ENCODE data around the gene APCDD1L. TPM values are rescaled to one million over a fixed set of nuclear protein-coding genes. Genes with fewer than 3 reads are reported as not detected.

Gene APCDD1L
- total and polyA plus RNA-seq, 2 experiments from 2014 or later, result 0.23 TPM; not detected in 1

- H4K20me1 ChIP-seq (ENCODE audit: insufficient read depth, poor library complexity, severe bottlenecking), result no peaks in the 10 kb centered on the region
- 96% methylated on average over 14 of the region's 16 CpGs for WGBS (ENCODE audit: low lambda C conversion rate, missing lambda C conversion rate)
- H3K27me3 ChIP-seq, result no peaks in the 10 kb centered on the region
- no peaks in the 10 kb centered on the region for H3K79me2 ChIP-seq
- no peak for DNase-seq (ENCODE audit: low spot score)
- H3K4me1 ChIP-seq (ENCODE audit: insufficient read depth), result no peaks in the 10 kb centered on the region
- no peaks in the 10 kb centered on the region for H3K36me3 ChIP-seq (replicated peaks; ENCODE audit: insufficient read depth, low read depth)
- no peaks in the 10 kb centered on the region for H3K9me2 ChIP-seq (replicated peaks; ENCODE audit: insufficient read depth)
- H3K4me3 ChIP-seq, result no peak overlapping the region
- TF ChIP-seq EZH2phosphoT487 (IDR thresholded peaks at IDR 0.05; ENCODE audit: low read depth, severe bottlenecking, unreplicated experiment), result no peak
- TF ChIP-seq CTCF (IDR thresholded peaks at IDR 0.05; ENCODE audit: poor library complexity), result no peak
- no peak for TF ChIP-seq EZH2 (IDR thresholded peaks at IDR 0.05; ENCODE audit: borderline replicate concordance)
- H2AFZ ChIP-seq, result no peak overlapping the region
- no peak overlapping the region for H3K4me2 ChIP-seq
- no peak overlapping the region for H3K27ac ChIP-seq
- H3K9me3 ChIP-seq (ENCODE audit: low read depth), result no peaks in the 10 kb centered on the region
These were observed 18.0 kb downstream of the APCDD1L start for GRCh38 chr20:58497076-58497641.

- no peaks in the 10 kb centered on the region for H3K4me1 ChIP-seq (ENCODE audit: insufficient read depth)
- H3K9me2 ChIP-seq (replicated peaks; ENCODE audit: insufficient read depth), result no peaks in the 10 kb centered on the region
- no peak overlapping the region for H2AFZ ChIP-seq
- H3K9me3 ChIP-seq (ENCODE audit: low read depth), result no peaks in the 10 kb centered on the region
- no peaks in the 10 kb centered on the region for H4K20me1 ChIP-seq (ENCODE audit: insufficient read depth, poor library complexity, severe bottlenecking)
- TF ChIP-seq EZH2phosphoT487 (IDR thresholded peaks at IDR 0.05; ENCODE audit: low read depth, severe bottlenecking, unreplicated experiment), result no peak
- no peak for TF ChIP-seq CTCF (IDR thresholded peaks at IDR 0.05; ENCODE audit: poor library complexity)
- TF ChIP-seq EZH2 (IDR thresholded peaks at IDR 0.05; ENCODE audit: borderline replicate concordance), result no peak
- no peak for DNase-seq (ENCODE audit: low spot score)
- no peak overlapping the region for H3K27ac ChIP-seq
- no peak overlapping the region for H3K4me3 ChIP-seq
- H3K36me3 ChIP-seq (replicated peaks; ENCODE audit: insufficient read depth, low read depth), result no peaks in the 10 kb centered on the region
- H3K79me2 ChIP-seq, result no peaks in the 10 kb centered on the region
- no peak overlapping the region for H3K4me2 ChIP-seq
- WGBS (ENCODE audit: low lambda C conversion rate, missing lambda C conversion rate), result 95% methylated on average over 6 of the region's 6 CpGs
- H3K27me3 ChIP-seq, result no peaks in the 10 kb centered on the region
These were observed 18.8 kb downstream of the APCDD1L start for GRCh38 chr20:58496429-58496769.

GRCh38 chr20:58495623-58496428 is 19.4 kb downstream of the APCDD1L start:
- Histone ChIP-seq H3K4me3 (no peak overlapping the region), H3K27me3 (peaks cover 4% of the 10 kb centered on the region), H3K4me1 (ENCODE audit: insufficient read depth) (no peaks in the 10 kb centered on the region), H3K27ac (no peak overlapping the region), H3K36me3 (replicated peaks; ENCODE audit: insufficient read depth, low read depth) (no peaks in the 10 kb centered on the region), H3K79me2 (no peaks in the 10 kb centered on the region), H3K4me2 (no peak overlapping the region), H2AFZ (no peak overlapping the region), H3K9me3 (ENCODE audit: low read depth) (no peaks in the 10 kb centered on the region), H4K20me1 (ENCODE audit: insufficient read depth, poor library complexity, severe bottlenecking) (no peaks in the 10 kb centered on the region), H3K9me2 (replicated peaks; ENCODE audit: insufficient read depth) (no peaks in the 10 kb centered on the region)
- DNase-seq (ENCODE audit: low spot score), result no peak
- TF ChIP-seq EZH2 (IDR thresholded peaks at IDR 0.05; ENCODE audit: borderline replicate concordance) (no peak), CTCF (IDR thresholded peaks at IDR 0.05; ENCODE audit: poor library complexity) (no peak), EZH2phosphoT487 (IDR thresholded peaks at IDR 0.05; ENCODE audit: low read depth, severe bottlenecking, unreplicated experiment) (no peak)
- WGBS (ENCODE audit: low lambda C conversion rate, missing lambda C conversion rate), result 93% methylated on average over 15 of the region's 15 CpGs
